AG09309 (cell line): ENCODE measurements around the gene DLX4.

Experiments
- DNase-seq: peaks from one replicate; pipeline ENCODE4 v3.0.0-alpha.2; 2010; ENCODE audit warnings: low read depth
- H3K4me3 ChIP-seq: 2 replicates; pipeline ENCODE4 v1.5.1; 2011; ENCODE audit warnings: mild to moderate bottlenecking, low read depth, low read length, moderate library complexity; ENCODE audit not compliant: control insufficient read depth
- CTCF ChIP-seq: IDR thresholded peaks from 2 replicates; pipeline ENCODE4 v1.5.1; 2011; ENCODE audit warnings: mild to moderate bottlenecking, low read depth, low read length, inconsistent platforms; ENCODE audit not compliant: insufficient read depth, control insufficient read depth; ENCODE audit errors: missing control alignments

Gene DLX4

GRCh38 chr17:49984776-49985175, 15.8 kb downstream of the DLX4 start:
- no peak for DNase-seq

GRCh38 chr17:49985310-49985990, 16.5 kb downstream of the DLX4 start:
- H3K4me3 ChIP-seq = no peak overlapping the region
- TF ChIP-seq CTCF = no peak
- no peak for DNase-seq

More at GRCh38 chr17:49984776-49985175, 15.8 kb downstream of the DLX4 start:
- no peak for TF ChIP-seq CTCF
- H3K4me3 ChIP-seq = no peak overlapping the region

GRCh38 chr17:49986396-49987289, 17.7 kb downstream of the DLX4 start:
- no peak for DNase-seq
- no peak for TF ChIP-seq CTCF
- no peak overlapping the region for H3K4me3 ChIP-seq

- H3K4me3 ChIP-seq = no peak overlapping the region
- DNase-seq = no peak
- TF ChIP-seq CTCF = no peak
These were observed 18.2 kb downstream of the DLX4 start for GRCh38 chr17:49987290-49987585.

GRCh38 chr17:49987681-49988441, 18.9 kb downstream of the DLX4 start:
- H3K4me3 ChIP-seq = no peak overlapping the region
- DNase-seq = peak; percentile 59
- TF ChIP-seq CTCF = no peak

GRCh38 chr17:49989518-49989880, 20.5 kb downstream of the DLX4 start:
- no peak overlapping the region for H3K4me3 ChIP-seq
- TF ChIP-seq CTCF = no peak
- DNase-seq = no peak
